Gastrocnemius medialis (tissue), 4 donors: ENCODE measurements around the gene DNAJA2. TPM values are rescaled to one million over a fixed set of nuclear protein-coding genes. Genes with fewer than 3 reads are reported as not detected.

ENCODE experiments used
- ATAC-seq, 2 donors: fragments of 150-250 bp; one replicate each; pipeline ENCODE4 v1.9.1; 2016
- DNase-seq, 2 donors: peaks; one replicate each; pipeline ENCODE4 v3.0.0-alpha.2; 2019
- H3K27ac ChIP-seq, 4 donors: fragments of 200-600 bp; sonication (generic); 1 replicate in 1 of 4; 2 replicates in 3 of 4; pipeline ENCODE4 v1.5.1; 2016 to 2018; ENCODE audit warnings: mild to moderate bottlenecking in 2 of 4, moderate library complexity in 1 of 4
- H3K27me3 ChIP-seq, 3 donors: fragments of 200-600 bp; sonication (generic) in 2 of 3; 1 replicate in 1 of 3; 2 replicates in 2 of 3; pipeline versions ENCODE4 v1.5.1 to v1.6.0; 2016 to 2019; ENCODE audit warnings: mild to moderate bottlenecking in 1 of 3, moderate library complexity in 1 of 3
- H3K36me3 ChIP-seq, 2 donors: fragments of 200-600 bp; sonication (generic) in 1 of 2; one replicate each; pipeline ENCODE4 v1.5.1; 2017 to 2018
- H3K4me1 ChIP-seq, 2 donors: fragments of 200-600 bp; sonication (generic) in 1 of 2; one replicate each; pipeline ENCODE4 v1.5.1; 2016 to 2017; ENCODE audit warnings: mild to moderate bottlenecking in 2 of 2
- H3K4me3 ChIP-seq, 4 donors: fragments of 200-600 bp; sonication (generic) in 3 of 4; 1 replicate in 1 of 4; 2 replicates in 3 of 4; pipeline ENCODE4 v1.5.1; 2016 to 2019; ENCODE audit warnings: mild to moderate bottlenecking in 2 of 4
- H3K9me3 ChIP-seq, 3 donors: fragments of 200-600 bp; sonication (generic) in 2 of 3; 1 replicate in 1 of 3; 2 replicates in 2 of 3; pipeline ENCODE4 v1.5.1; 2016 to 2019
- POLR2A ChIP-seq, 2 donors: fragments of 450-650 bp; IDR thresholded peaks; one replicate each; pipeline ENCODE4 v1.6.1; 2017; ENCODE audit warnings: antibody characterized with exemption in 2 of 2, mild to moderate bottlenecking in 2 of 2, moderate library complexity in 2 of 2
- in situ Hi-C, 4 donors: fragments of 200-750 bp; cut with MboI; loops; one replicate each; pipeline versions ENCODE4 v1.15.0 to v1.8.0; 2017; ENCODE audit warnings: low sequenced_read_pairs in 4 of 4
- intact Hi-C: fragments of 100-400 bp; cut with DNase I; formaldehyde crosslinking; loops from one replicate; pipeline ENCODE4 v1.15.1; 2023; ENCODE audit warnings: low total_unique reads
- total RNA-seq, 4 donors: library from RNA; depleted of rRNA; stranded (reverse); fragments of >200 nt; gene quantifications; one replicate each; pipeline versions ENCODE4 v1.1.0 to v1.2.3, GENCODE V29; 2016
- TF ChIP-seq, protein P1 (sequence below), 5 experiments: fragments of 450-650 bp in 3 of 5; fragments of 200-600 bp in 2 of 5; sonication (generic) in 2 of 5; IDR thresholded peaks in 4 of 5; conservative IDR thresholded peaks in 1 of 5; 1 replicate in 4 of 5; 2 replicates in 1 of 5; pipeline ENCODE4 v1.5.1; 2016 to 2019; ENCODE audit warnings: antibody characterized with exemption in 5 of 5, mild to moderate bottlenecking in 3 of 5, moderate library complexity in 3 of 5

DNAJA2 gene
- total RNA-seq, 4 donors from 2014 or later, result 57.4 to 79.6 (median 70.5) TPM

DNA sequence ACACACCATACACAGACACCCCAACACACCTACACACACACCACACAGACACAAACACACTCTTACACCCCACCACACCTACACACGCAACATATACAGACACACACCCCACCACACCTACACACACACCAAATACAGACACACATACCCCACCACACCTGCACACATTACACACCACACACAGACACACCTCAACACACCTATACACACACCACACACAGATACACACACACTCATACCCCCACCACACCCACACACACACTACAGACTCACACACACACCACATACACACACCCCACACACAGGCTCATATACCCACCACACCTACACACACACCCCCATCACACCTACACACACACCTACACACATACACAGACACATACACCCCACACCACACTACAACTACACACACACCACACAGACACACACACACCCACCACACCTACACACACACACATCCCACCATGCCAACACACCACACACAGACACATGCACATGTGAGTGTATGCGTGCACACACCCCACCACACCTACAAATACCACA is 57.9 kb downstream of the DNAJA2 start:
- Histone ChIP-seq H3K9me3 (no peaks in the 10 kb centered on the region), H3K27me3 (no peaks in the 10 kb centered on the region), H3K36me3 (peaks cover 0 to 26% of the 10 kb centered on the region in 2 donors), H3K4me1 (no peaks in the 10 kb centered on the region), H3K4me3 (no peak overlapping the region), H3K27ac (no peak overlapping the region)
- TF ChIP-seq POLR2A (IDR thresholded peaks at IDR 0.05), result no peak
- TF ChIP-seq, protein P1, sequence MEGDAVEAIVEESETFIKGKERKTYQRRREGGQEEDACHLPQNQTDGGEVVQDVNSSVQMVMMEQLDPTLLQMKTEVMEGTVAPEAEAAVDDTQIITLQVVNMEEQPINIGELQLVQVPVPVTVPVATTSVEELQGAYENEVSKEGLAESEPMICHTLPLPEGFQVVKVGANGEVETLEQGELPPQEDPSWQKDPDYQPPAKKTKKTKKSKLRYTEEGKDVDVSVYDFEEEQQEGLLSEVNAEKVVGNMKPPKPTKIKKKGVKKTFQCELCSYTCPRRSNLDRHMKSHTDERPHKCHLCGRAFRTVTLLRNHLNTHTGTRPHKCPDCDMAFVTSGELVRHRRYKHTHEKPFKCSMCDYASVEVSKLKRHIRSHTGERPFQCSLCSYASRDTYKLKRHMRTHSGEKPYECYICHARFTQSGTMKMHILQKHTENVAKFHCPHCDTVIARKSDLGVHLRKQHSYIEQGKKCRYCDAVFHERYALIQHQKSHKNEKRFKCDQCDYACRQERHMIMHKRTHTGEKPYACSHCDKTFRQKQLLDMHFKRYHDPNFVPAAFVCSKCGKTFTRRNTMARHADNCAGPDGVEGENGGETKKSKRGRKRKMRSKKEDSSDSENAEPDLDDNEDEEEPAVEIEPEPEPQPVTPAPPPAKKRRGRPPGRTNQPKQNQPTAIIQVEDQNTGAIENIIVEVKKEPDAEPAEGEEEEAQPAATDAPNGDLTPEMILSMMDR (IDR thresholded peaks at IDR 0.05 in 4 of 5, conservative IDR thresholded peaks at IDR 0.05 in 1 of 5), result no peak
- DNase-seq (no peak), ATAC-seq (no peak)
- in situ Hi-C loops, result loop anchor here in 1 of 4 donors (25.0 kb wide), 1 partner anchor 253 kb away; no protein-coding TSS in a partner anchor
- intact Hi-C loops, result no loop called here

DNA sequence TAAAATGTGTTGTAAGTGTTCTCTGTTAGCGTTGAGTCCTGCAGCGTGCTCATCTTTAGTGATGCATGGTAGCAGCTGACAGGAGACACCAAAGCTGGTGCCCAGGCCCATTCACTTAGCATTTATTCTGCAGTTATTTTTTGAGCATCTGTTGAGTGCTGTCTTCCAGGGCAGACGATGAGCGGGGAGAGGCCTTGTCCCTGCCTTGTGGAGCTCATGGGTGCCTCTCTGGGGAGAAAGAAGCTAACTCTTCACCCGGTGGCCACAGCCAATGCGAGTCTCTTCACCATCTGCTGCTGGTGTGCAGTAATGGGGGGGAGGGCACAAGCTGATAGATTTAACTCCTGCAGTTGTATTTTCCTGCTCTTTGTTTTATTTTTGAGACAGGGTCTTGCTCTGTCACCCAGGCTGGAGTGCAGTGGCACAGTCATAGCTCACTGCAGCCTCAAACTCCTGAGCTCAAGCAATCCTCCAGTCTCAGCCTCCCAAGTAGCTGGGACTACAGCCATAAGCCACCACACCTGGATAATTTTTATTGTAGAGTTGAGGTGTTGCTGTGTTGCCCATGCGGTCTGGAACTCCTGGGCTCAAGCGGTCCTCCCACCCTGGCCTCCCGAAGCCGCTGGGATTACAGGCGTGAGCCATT is 58.8 kb downstream of the DNAJA2 start:
- in situ Hi-C loops, result loop anchor here in 3 of 4 donors (5.0 to 25.0 kb wide), 2 partner anchors 62 to 252 kb away; no protein-coding TSS in a partner anchor
- intact Hi-C loops, result no loop called here
- ATAC-seq (no peak), DNase-seq (no peak)
- no peak overlapping the region for H3K4me3 ChIP-seq
- no peaks in the 10 kb centered on the region for H3K4me1 ChIP-seq
- H3K27me3 ChIP-seq, result no peaks in the 10 kb centered on the region
- no peak for TF ChIP-seq POLR2A (IDR thresholded peaks at IDR 0.05)
- TF ChIP-seq, protein P1 (IDR thresholded peaks at IDR 0.05 in 4 of 5, conservative IDR thresholded peaks at IDR 0.05 in 1 of 5), result no peak
- H3K36me3 ChIP-seq, result peaks cover 0 to 30% of the 10 kb centered on the region in 2 donors
- no peak overlapping the region for H3K27ac ChIP-seq
- H3K9me3 ChIP-seq, result no peaks in the 10 kb centered on the region

DNA sequence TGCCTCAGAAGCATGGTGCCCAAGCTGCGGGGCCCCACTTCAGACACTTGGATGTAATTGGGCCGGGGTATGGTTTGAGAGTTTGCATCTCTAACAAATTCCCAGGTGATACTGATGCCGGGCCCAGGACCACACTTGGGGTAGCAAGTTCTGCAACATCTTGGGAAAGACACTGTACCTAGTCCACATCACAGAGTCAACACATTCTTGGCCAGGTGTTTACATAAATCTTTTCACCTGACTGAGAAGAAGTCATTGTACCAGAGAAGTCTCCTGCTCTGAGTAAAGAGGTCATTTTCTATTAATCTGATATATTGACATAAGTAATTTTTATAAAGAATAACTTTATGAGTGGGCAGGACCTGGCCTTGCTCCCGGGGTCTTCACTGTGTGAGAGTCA is 61.8 kb downstream of the DNAJA2 start:
- Histone ChIP-seq H3K36me3 (peaks cover 0 to 30% of the 10 kb centered on the region in 2 donors), H3K9me3 (no peaks in the 10 kb centered on the region), H3K4me3 (no peak overlapping the region), H3K27ac (no peak overlapping the region), H3K27me3 (no peaks in the 10 kb centered on the region), H3K4me1 (peaks cover 15 to 17% of the 10 kb centered on the region in 2 donors)
- DNase-seq (no peak), ATAC-seq (no peak)
- in situ Hi-C loops, result loop anchor here in 3 of 4 donors (5.0 to 25.0 kb wide), 2 partner anchors 59 to 249 kb away; no protein-coding TSS in a partner anchor
- intact Hi-C loops, result no loop called here
- TF ChIP-seq, protein P1 (IDR thresholded peaks at IDR 0.05 in 4 of 5, conservative IDR thresholded peaks at IDR 0.05 in 1 of 5), result no peak

DNA sequence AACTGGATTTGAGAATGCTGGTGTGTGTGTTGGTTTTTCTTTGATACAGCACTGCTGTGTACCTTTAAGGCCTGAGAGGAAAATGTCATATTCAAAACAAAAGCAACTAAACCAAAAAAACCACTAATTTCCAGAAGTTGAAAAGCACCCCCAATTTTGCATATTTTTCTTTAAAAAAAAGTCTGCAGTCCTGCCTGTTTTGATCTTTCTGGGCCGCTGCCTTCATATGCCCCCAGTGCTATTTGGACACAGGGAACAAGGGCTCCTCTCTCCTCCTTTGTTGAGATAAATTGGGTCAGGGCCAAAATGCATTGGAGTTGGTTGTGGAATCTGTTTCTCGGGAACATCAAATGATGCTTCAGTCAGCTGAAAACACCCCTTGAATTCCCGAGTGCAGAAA is 62.4 kb downstream of the DNAJA2 start:
- H3K36me3 ChIP-seq, result peaks cover 0 to 30% of the 10 kb centered on the region in 2 donors
- in situ Hi-C loops, result loop anchor here in 3 of 4 donors (5.0 to 25.0 kb wide), 2 partner anchors 59 to 249 kb away; no protein-coding TSS in a partner anchor
- intact Hi-C loops, result no loop called here

More for the DNA sequence above, 62.4 kb downstream of the DNAJA2 start:
- TF ChIP-seq, protein P1 (IDR thresholded peaks at IDR 0.05 in 4 of 5, conservative IDR thresholded peaks at IDR 0.05 in 1 of 5), result no peak
- TF ChIP-seq POLR2A (IDR thresholded peaks at IDR 0.05), result no peak
- no peak for DNase-seq
- Histone ChIP-seq H3K27me3 (no peaks in the 10 kb centered on the region), H3K27ac (no peak overlapping the region), H3K4me3 (no peak overlapping the region), H3K4me1 (peaks cover 15 to 17% of the 10 kb centered on the region in 2 donors), H3K9me3 (no peaks in the 10 kb centered on the region)
- ATAC-seq, result no peak
